HepG2 (cell line): ENCODE measurements around the gene BID.

Source experiments
- NR2C2 ChIP-seq: sonication (generic); formaldehyde crosslinking; IDR thresholded peaks from 2 replicates; pipeline ENCODE4 v1.4.0; 2020; ENCODE audit warnings: missing genetic modification reagents, mild to moderate bottlenecking, moderate library complexity, borderline replicate concordance
- POLR2A ChIP-seq, 2 experiments: IDR thresholded peaks; 2 replicates each; pipeline ENCODE4 v1.6.1; 2011; ENCODE audit warnings: low read depth in 2 of 2, low read length in 2 of 2, mild to moderate bottlenecking in 1 of 2, moderate library complexity in 1 of 2; ENCODE audit not compliant: insufficient read depth in 1 of 2
- RXRB ChIP-seq: IDR thresholded peaks from 2 replicates; pipeline ENCODE4 v1.6.1; 2016; ENCODE audit warnings: borderline replicate concordance, missing genetic modification reagents, missing compliant biosample characterization
- SIN3A ChIP-seq: IDR thresholded peaks from 2 replicates; pipeline ENCODE4 v1.6.1; 2011; ENCODE audit warnings: low read depth, mild to moderate bottlenecking, control low read depth, low read length, borderline replicate concordance
- SMARCC2 ChIP-seq: fragments of 450-650 bp; IDR thresholded peaks from 2 replicates; pipeline ENCODE4 v1.6.1; 2017; ENCODE audit warnings: antibody characterized with exemption, mild to moderate bottlenecking
- ZKSCAN8 ChIP-seq: IDR thresholded peaks from 2 replicates; pipeline ENCODE4 v1.6.1; 2016; ENCODE audit warnings: borderline replicate concordance, missing genetic modification reagents, missing compliant biosample characterization
- ZNF20 ChIP-seq: sonication (generic); formaldehyde crosslinking; IDR thresholded peaks from 2 replicates; pipeline ENCODE4 v1.4.0; 2020; ENCODE audit warnings: mild to moderate bottlenecking, moderate library complexity, missing genetic modification reagents
- ZNF207 ChIP-seq: fragments of 450-650 bp; IDR thresholded peaks from 2 replicates; pipeline ENCODE4 v1.6.1; 2016; ENCODE audit warnings: antibody characterized with exemption, borderline replicate concordance
- ZNF34 ChIP-seq: sonication (generic); formaldehyde crosslinking; IDR thresholded peaks from 2 replicates; pipeline ENCODE4 v1.4.0; 2020; ENCODE audit warnings: mild to moderate bottlenecking, missing genetic modification reagents, borderline replicate concordance
- ZNF670 ChIP-seq: sonication (generic); formaldehyde crosslinking; IDR thresholded peaks from 2 replicates; pipeline ENCODE4 v1.8.0; 2022; ENCODE audit warnings: mild to moderate bottlenecking, missing genetic modification reagents, borderline replicate concordance
- TF ChIP-seq, protein P1 (sequence below): sonication (generic); formaldehyde crosslinking; IDR thresholded peaks from 2 replicates; pipeline ENCODE4 v1.5.0; 2020; ENCODE audit warnings: mild to moderate bottlenecking, missing genetic modification reagents, moderate library complexity
- TF ChIP-seq, protein P2 (sequence below): sonication (generic); formaldehyde crosslinking; IDR thresholded peaks from 2 replicates; pipeline ENCODE4 v1.8.1; 2023; ENCODE audit warnings: missing genetic modification reagents, inconsistent platforms, borderline replicate concordance

DNA sequence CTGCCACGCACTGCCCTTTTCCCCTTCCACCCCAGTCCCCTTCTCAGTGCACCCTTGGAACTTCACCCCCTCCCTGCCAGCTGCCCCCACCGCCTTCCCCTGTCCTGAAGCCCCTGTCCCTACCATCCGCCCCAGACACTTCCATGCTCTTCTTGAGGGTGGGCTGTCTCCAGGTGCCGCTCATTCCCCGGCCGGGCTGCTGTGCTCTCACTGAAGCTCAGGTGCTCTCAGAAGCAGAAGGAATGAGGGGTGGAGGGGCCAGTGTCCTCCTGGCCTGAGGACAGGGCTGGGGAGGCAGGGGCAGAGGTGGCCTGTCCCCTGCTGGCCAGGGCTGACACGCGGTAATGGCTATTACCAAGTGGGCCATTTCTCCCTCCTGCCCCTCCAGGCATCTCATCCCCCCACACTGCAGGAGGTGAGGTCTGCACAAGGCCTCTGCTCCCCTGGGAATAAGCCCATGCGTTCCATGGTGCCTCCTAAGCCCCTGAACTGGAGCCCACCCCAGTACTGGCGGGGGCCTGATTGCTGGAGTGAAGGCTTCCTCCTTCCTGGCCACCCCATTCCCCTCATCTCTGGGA lies 6.6 kb upstream of the BID start:
- TF ChIP-seq ZNF34 (CRISPR knock-in tag) (no peak), ZKSCAN8 (no peak), NR2C2 (CRISPR knock-in tag) (no peak), POLR2A (IDR thresholded peaks at IDR 0.05; ENCODE audit: insufficient read depth in 1 of 2, low read depth in 2 of 2, low read length in 2 of 2) (no peak), ZNF207 (no peak), SMARCC2 (no peak), ZNF20 (CRISPR knock-in tag) (no peak; the same call in 1 of the 2 replicates), SIN3A (no peak), ZNF670 (no peak), RXRB (CRISPR knock-in tag) (no peak)
- TF ChIP-seq, protein P1, sequence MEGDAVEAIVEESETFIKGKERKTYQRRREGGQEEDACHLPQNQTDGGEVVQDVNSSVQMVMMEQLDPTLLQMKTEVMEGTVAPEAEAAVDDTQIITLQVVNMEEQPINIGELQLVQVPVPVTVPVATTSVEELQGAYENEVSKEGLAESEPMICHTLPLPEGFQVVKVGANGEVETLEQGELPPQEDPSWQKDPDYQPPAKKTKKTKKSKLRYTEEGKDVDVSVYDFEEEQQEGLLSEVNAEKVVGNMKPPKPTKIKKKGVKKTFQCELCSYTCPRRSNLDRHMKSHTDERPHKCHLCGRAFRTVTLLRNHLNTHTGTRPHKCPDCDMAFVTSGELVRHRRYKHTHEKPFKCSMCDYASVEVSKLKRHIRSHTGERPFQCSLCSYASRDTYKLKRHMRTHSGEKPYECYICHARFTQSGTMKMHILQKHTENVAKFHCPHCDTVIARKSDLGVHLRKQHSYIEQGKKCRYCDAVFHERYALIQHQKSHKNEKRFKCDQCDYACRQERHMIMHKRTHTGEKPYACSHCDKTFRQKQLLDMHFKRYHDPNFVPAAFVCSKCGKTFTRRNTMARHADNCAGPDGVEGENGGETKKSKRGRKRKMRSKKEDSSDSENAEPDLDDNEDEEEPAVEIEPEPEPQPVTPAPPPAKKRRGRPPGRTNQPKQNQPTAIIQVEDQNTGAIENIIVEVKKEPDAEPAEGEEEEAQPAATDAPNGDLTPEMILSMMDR (CRISPR knock-in tag) = peak; percentile 50
- TF ChIP-seq, protein P2, sequence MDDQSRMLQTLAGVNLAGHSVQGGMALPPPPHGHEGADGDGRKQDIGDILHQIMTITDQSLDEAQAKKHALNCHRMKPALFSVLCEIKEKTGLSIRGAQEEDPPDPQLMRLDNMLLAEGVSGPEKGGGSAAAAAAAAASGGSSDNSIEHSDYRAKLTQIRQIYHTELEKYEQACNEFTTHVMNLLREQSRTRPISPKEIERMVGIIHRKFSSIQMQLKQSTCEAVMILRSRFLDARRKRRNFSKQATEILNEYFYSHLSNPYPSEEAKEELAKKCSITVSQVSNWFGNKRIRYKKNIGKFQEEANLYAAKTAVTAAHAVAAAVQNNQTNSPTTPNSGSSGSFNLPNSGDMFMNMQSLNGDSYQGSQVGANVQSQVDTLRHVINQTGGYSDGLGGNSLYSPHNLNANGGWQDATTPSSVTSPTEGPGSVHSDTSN = no peak
